Ovary (tissue), 9 donors: Measurements from ENCODE around the gene LYPD6. TPM values are rescaled to one million over a fixed set of nuclear protein-coding genes. Genes with fewer than 3 reads are reported as not detected.
"Not testable (repeated sequence)": the region's sequence is repeated elsewhere in the genome, so short reads cannot be mapped to it uniquely, and the experiment has no call there.

Experiments
- DNase-seq, 5 donors: peaks; one replicate each; pipeline ENCODE4 v3.0.0-alpha.2; 2019 to 2020
- H3K27ac ChIP-seq, 2 donors: fragments of 200-600 bp; one replicate each; pipeline versions ENCODE4 v1.5.1 to v1.8.0; 2019 to 2022
- H3K27me3 ChIP-seq: fragments of 200-600 bp; one replicate; pipeline ENCODE4 v1.8.0; 2022
- H3K36me3 ChIP-seq: fragments of 200-600 bp; sonication (generic); one replicate; pipeline ENCODE4 v1.5.1; 2019
- H3K4me1 ChIP-seq: one replicate; pipeline ENCODE4 v1.8.1; 2013; ENCODE audit warnings: mild to moderate bottlenecking, moderate library complexity; ENCODE audit not compliant: insufficient read depth
- H3K4me3 ChIP-seq: fragments of 200-600 bp; sonication (generic); one replicate; pipeline ENCODE4 v1.5.1; 2017
- H3K9me3 ChIP-seq, 2 donors: fragments of 200-600 bp in 1 of 2; sonication (generic) in 1 of 2; one replicate each; pipeline versions ENCODE4 v1.5.1 to v1.8.1; 2013 to 2019; ENCODE audit warnings: mild to moderate bottlenecking in 1 of 2, moderate library complexity in 1 of 2
- EP300 ChIP-seq: sonication (generic); formaldehyde crosslinking; IDR thresholded peaks from one replicate; pipeline ENCODE4 v1.6.1; 2017; ENCODE audit warnings: antibody characterized with exemption
- POLR2A ChIP-seq: fragments of 450-650 bp; IDR thresholded peaks from one replicate; pipeline ENCODE4 v1.6.1; 2017; ENCODE audit warnings: antibody characterized with exemption, mild to moderate bottlenecking, moderate library complexity
- WGBS, 3 donors: extraction: QIAGEN DNeasy Blood & Tissue Kit in 1 of 3; methylation state at CpG; one replicate each; pipeline versions ENCODE4 v1.1.5 to v1.1.7; 2013 to 2017; 5-methylcytosine and 5-hydroxymethylcytosine counted together
- intact Hi-C, 4 donors: fragments of 100-400 bp; cut with DNase I; formaldehyde crosslinking; loops; one replicate each; pipeline versions ENCODE4 v1.11.0 to v1.15.1; 2022 to 2023
- polyA plus RNA-seq, 2 donors: library from polyadenylated mRNA; stranded (reverse); fragments of 200-250 nt in 1 of 2; fragments of 350-450 nt in 1 of 2; fragmentation: Illumina TruSeq in 1 of 2; extraction: RNeasy Lipid Tissue Mini Kit (QIAGEN cat#74804) in 1 of 2; gene quantifications; one replicate each; pipeline ENCODE4 v1.2.3, GENCODE V29; 2013 to 2014
- total RNA-seq, 7 donors: library from RNA; depleted of rRNA in 2 of 7; stranded (reverse); fragments of >200 nt in 2 of 7; fragmentation: NEBNext Ultra II Directional in 3 of 7; extraction: Animal tissue kit (Norgen Biotek cat#: 25700) in 3 of 7; gene quantifications; one replicate each; pipeline versions ENCODE4 v1.1.0 to v1.2.4, GENCODE V29; 2016 to 2023
- TF ChIP-seq, protein P1 (sequence below), 3 donors: fragments of 450-650 bp in 2 of 3; fragments of 200-600 bp in 1 of 3; IDR thresholded peaks; one replicate each; pipeline versions ENCODE4 v1.5.1 to v1.8.0; 2016 to 2022; ENCODE audit warnings: antibody characterized with exemption in 3 of 3, mild to moderate bottlenecking in 1 of 3
- donor health status: DM: no; HTN: no; CAD: no; lungs with moderate emphysema.
- donor health status: DM: no; HTN: no; CAD: no.
- donor health status: Bipolar disorder and iron deficiency.
- donor health status: DM: yes; HTN: yes; CAD: no.
- donor health status: DM: no; HTN: no; CAD: no.
- donor health status: DM: yes; HTN: yes; CAD: no.

The LYPD6 gene
- total and polyA plus RNA-seq, 9 donors: 0.15 to 3.2 (median 1.2) TPM

DNA sequence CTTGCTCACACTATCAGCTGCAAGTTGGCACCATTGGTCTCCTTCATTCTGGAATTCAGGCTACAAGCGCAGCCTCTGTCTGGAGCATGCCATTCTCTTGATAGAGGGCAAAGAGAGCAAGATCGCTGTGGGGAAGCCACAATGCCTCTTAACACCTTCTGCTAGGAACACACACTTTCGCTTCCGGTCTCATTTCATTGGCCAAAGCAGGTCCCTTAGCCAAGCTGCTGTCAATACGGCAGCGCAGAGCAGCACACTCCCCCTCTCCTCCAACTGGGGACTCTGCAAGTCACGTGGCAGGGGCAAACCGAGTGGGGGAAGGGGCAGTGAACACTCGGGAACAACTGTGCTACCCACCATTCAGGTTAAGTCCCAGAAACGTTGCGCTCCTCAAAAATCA, 159.1 kb downstream of the LYPD6 start:
- H3K27me3 ChIP-seq: no peaks in the 10 kb centered on the region
- no peak overlapping the region for H3K27ac ChIP-seq
- H3K36me3 ChIP-seq: no peaks in the 10 kb centered on the region
- intact Hi-C loops: no loop called here
- no peak overlapping the region for H3K4me3 ChIP-seq
- 56 to 64% (median 64%) methylated on average over 11 of the region's 11 CpGs for WGBS, 3 donors
- DNase-seq: no peak
- H3K9me3 ChIP-seq: no peaks in the 10 kb centered on the region
- no peaks in the 10 kb centered on the region for H3K4me1 ChIP-seq
- no peak for TF ChIP-seq EP300

DNA sequence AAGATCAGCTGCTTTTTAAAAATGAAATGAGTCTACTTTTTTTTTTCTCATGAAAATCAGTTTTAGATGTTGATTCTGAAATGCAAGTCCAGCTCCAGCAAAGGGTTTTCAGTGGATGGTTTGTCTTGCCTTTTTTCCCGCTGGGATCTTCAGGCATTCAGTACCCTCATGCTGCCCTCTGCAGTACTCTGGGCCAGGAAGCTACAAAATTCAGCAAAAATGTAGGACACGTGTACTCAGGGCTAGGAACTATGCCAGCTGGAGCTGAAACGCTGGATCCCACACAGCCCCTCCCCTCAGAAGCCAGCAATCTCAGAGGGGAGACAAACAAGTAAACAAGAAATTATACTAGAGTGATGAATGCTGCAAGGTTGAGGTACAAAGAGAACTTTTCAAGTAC, 159.9 kb downstream of the LYPD6 start:
- DNase-seq: no peak
- intact Hi-C loops: no loop called here
- Histone ChIP-seq H3K9me3 (no peaks in the 10 kb centered on the region), H3K4me3 (no peak overlapping the region), H3K36me3 (no peaks in the 10 kb centered on the region), H3K4me1 (no peaks in the 10 kb centered on the region), H3K27ac (no peak overlapping the region), H3K27me3 (no peaks in the 10 kb centered on the region)
- 1 to 4% (median 3%) methylated on average over 3 of the region's 3 CpGs for WGBS, 3 donors
- TF ChIP-seq, protein P1, sequence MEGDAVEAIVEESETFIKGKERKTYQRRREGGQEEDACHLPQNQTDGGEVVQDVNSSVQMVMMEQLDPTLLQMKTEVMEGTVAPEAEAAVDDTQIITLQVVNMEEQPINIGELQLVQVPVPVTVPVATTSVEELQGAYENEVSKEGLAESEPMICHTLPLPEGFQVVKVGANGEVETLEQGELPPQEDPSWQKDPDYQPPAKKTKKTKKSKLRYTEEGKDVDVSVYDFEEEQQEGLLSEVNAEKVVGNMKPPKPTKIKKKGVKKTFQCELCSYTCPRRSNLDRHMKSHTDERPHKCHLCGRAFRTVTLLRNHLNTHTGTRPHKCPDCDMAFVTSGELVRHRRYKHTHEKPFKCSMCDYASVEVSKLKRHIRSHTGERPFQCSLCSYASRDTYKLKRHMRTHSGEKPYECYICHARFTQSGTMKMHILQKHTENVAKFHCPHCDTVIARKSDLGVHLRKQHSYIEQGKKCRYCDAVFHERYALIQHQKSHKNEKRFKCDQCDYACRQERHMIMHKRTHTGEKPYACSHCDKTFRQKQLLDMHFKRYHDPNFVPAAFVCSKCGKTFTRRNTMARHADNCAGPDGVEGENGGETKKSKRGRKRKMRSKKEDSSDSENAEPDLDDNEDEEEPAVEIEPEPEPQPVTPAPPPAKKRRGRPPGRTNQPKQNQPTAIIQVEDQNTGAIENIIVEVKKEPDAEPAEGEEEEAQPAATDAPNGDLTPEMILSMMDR (IDR thresholded peaks at IDR 0.05): no peak
- TF ChIP-seq EP300 (no peak), POLR2A (no peak)

GRCh38 chr2:149492923-149493322, 162.5 kb downstream of the LYPD6 start:
- Histone ChIP-seq H3K4me3 (no peak overlapping the region), H3K9me3 (no peaks in the 10 kb centered on the region), H3K27me3 (no peaks in the 10 kb centered on the region), H3K27ac (no peak overlapping the region), H3K36me3 (no peaks in the 10 kb centered on the region), H3K4me1 (no peaks in the 10 kb centered on the region)
- 80 to 87% (median 86%) methylated on average over 5 of the region's 5 CpGs for WGBS, 3 donors
- no peak for DNase-seq
- TF ChIP-seq EP300 (no peak), POLR2A (no peak)
- TF ChIP-seq, protein P1 (IDR thresholded peaks at IDR 0.05): no peak
- intact Hi-C loops: no loop called here

GRCh38 chr2:149499204-149499603, 168.8 kb downstream of the LYPD6 start:
- H3K4me3 ChIP-seq, H3K36me3 ChIP-seq, H3K4me1 ChIP-seq, H3K9me3 ChIP-seq, DNase-seq, intact Hi-C loops, H3K27me3 ChIP-seq, H3K27ac ChIP-seq: not testable (repeated sequence)
- WGBS, 3 donors: 65 to 79% (median 79%) methylated on average over 1 of the region's 1 CpG

DNA sequence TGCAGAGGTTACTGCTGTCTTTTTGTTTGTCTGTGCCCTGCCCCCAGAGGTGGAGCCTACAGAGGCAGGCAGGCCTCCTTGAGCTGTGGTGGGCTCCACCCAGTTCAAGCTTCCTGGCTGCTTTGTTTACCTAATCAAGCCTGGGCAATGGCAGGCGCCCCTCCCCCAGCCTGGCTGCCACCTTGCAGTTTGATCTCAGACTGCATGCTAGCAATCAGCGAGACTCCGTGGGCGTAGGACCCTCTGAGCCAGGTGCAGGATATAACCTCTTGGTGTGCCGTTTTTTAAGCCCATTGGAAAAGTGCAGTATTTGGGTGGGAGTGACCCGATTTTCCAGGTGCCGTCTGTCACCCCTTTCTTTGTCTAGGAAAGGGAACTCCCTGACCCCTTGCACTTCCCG, 176.4 kb downstream of the LYPD6 start:
- H3K9me3 ChIP-seq, H3K27me3 ChIP-seq, H3K36me3 ChIP-seq, DNase-seq, H3K27ac ChIP-seq, H3K4me1 ChIP-seq, intact Hi-C loops, H3K4me3 ChIP-seq: not testable (repeated sequence)
- 65 to 78% (median 74%) methylated on average over 8 of the region's 8 CpGs for WGBS, 3 donors

GRCh38 chr2:149507974-149508373, 177.6 kb downstream of the LYPD6 start:
- Histone ChIP-seq H3K27me3 (no peaks in the 10 kb centered on the region), H3K36me3 (no peaks in the 10 kb centered on the region), H3K4me3 (no peak overlapping the region), H3K9me3 (no peaks in the 10 kb centered on the region), H3K4me1 (no peaks in the 10 kb centered on the region), H3K27ac (no peak overlapping the region)
- intact Hi-C loops: no loop called here
- WGBS, 3 donors: 77 to 83% (median 79%) methylated on average over 2 of the region's 2 CpGs
- DNase-seq: no peak
- TF ChIP-seq, protein P1 (IDR thresholded peaks at IDR 0.05): no peak
